GM18505 (cell line): Measurements from ENCODE around the gene PPP1R12A.
"Not testable (repeated sequence)": the region's sequence is repeated elsewhere in the genome, so short reads cannot be mapped to it uniquely, and the experiment has no call there.

Source experiments
- ATAC-seq: cut with Tn5 transposase; IDR thresholded peaks from one replicate; pipeline ENCODE4 v1.9.1; 2021; ENCODE audit not compliant: unreplicated experiment
- POLR2A ChIP-seq: IDR thresholded peaks from 4 replicates; pipeline ENCODE4 v1.6.1; 2011; ENCODE audit warnings: borderline replicate concordance; ENCODE audit not compliant: insufficient read depth, insufficient read length; ENCODE audit errors: extremely low read depth

The PPP1R12A gene

DNA sequence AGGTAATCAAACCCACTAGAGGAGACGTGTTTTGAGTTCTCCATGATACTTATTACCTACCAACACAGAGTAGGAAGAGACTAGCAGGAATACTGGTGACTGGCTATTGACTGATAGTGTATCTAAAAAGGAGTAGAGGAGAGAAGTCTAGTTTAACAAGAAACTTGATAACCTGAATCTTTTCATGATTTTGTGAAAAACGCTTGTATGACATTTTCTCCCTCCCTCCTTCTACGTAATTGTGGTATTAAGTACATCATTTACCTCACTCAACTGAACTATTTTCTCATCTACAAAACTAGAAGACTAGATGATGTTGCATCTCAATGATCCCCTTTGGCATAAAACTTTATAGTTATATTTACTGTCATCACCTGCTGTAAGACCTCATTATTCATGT, 107.4 kb downstream of the PPP1R12A start:
- TF ChIP-seq POLR2A: no peak
- ATAC-seq: no peak

DNA sequence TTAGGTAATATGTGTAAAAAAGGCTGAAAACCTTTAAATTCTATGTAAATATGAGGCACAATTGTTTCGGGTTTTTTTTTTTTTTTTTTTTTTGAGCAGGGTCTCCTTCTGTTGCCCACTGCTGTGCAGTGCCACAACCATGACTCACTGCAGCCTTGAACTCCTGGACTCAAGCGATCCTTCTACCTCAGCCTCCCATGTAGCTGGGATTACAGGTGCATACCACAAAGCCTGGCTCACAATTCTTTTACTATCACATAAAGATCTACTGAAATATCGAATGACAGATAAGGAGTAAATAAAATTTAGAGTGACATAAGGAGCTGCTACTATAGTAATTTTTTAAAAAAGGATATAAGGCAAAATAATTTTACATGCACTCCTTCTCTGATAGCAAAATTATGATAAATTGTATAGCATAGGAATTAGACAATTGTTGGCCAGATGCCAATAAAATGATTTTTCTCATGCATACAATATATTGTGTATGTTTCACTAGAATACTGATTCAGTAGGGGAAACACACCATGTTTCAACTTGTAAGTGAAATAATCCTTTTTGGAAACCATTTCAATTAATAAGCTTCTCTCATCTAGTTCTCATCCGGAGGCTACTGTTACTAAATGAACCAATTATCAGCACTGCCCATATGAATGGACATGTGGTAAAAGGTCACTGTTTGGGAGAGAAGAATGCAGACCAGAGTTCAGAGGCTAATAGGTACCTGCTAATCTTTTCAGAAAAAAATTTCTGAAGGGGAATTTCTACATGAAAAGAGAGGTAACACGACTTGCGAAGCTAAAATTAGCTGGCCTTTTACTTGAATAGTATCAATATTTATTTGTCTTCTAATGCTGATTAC, 108.4 kb downstream of the PPP1R12A start:
- ATAC-seq: no peak
- no peak for TF ChIP-seq POLR2A

DNA sequence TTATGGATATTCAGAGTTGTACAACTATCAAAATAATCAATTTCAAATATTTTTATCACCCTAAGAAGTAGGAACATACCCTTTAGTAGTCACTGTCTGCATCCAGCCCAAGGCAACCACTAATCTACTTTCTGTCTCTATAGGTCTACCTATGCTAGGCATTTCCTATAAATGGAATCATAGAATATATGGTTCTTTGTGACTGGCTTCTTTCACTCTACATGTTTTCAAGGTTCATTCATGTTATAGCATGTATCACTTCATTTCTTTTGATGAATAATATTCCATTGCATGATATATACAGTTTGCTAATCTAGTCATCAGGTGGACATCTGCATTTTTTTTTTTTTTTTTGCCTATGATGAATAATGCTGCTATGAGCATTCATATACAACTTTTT, 112.4 kb downstream of the PPP1R12A start:
- TF ChIP-seq POLR2A: no peak
- ATAC-seq: no peak

DNA sequence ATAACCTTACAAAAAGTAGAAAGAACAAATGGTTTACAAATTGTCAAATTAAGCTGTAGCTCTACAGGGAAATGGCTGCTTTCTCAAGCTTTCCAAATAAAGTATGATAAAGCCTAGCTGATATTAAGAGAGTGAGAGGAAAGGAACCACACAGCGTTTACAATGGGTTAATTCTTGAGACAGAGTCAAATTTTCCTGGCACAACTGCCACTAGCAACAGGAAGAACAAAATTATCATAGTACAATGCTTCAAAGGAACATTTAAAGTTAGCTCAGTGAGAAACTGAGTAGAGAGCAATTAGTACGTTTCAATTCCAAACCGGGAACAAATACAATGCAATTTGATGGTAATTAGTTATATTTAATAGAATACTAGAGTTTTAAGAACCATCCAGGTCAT, 116.0 kb downstream of the PPP1R12A start:
- no peak for TF ChIP-seq POLR2A
- ATAC-seq: no peak

DNA sequence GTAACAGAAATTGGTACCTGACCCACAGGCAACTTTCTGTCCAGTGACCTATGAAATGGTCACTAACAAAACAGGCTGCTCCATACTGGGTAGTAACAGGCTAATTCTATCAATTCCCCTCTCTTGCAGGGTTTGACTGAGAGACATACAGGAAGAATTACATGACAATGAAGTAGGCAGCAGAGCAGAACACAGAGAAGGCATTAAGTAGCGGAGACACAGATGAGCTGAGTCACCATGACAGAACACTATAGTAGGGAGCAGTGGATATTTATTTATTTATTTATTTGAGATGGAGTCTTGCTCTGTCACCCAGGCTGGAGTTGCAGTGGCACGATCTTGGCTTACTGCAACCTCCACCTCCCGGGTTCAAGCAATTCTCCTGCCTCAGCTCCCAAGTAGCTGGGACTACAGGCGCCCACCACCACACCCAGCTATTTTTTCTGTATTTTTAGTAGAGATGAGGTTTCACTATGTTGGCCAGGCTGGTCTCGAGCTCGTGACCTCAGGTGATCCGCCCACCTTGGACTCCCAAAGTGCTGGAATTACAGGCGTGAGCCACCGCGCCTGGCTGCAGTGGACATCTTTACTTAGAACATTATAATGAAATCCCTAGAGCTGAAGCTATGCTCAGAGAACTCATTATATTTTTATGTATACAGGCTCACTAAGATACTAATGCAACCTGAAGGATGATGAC, 150.4 kb downstream of the PPP1R12A start:
- ATAC-seq: not testable (repeated sequence)

DNA sequence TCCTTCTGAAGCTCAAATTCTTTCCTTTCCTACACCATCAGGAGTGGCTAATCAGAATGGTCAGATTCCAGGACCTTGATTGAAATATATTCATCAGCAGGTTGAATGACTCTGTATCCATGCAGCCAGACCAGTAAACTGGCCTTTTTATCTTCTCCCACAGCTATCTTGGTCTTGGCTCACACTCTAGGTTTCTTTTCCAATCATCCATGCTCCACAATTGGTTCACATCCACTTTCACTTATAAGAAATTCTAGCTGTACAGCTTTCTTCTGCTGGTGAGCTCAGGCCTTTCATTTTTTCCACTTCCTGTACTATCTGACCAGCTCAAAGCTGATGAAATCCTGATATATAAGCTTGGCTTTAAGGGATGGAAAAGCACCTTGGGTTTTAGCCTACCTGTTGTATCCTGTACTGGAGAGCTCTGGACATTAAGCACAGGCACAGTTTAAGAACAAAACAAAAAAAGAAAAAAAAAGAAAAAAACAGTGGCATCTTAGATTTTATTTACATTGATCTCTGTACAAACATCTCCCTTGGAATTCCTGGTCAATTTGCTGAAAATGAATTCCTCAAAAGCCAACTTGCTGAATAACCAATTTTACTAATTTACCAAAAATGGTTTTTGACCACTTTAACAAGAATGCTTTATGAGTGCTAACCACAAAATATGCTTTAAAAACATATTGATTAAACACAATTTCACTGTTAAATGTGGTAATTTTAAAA, 152.6 kb downstream of the PPP1R12A start:
- ATAC-seq: no peak
- no peak for TF ChIP-seq POLR2A

DNA sequence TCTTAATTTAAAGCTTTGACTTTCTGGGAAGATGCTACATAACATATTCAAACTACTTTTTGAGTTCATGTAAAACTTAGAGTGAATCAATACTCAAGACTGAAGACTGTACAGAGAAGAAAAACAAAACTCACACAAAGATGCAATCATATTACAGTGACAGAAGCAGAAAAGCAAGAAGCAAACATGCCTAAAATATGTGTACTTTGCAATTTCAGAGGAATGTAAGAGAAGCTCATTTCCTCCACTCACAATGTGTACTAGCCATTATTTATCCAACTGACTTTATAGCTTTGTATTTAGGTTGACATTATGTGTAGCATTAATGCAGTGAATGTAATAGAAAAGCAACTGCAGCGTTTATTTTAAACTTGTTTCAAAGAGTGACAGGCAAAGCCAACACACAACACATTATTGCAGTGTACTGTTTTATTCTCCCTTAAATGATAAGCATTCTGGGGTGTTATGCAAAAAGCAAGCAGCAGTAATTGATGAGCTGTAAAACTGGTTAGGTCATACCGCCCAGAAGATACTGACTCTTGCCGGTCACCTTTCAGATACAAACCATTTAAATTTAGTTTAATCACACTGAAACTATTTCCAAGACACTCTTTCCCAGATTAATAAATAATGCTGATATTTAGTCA, 156.0 kb downstream of the PPP1R12A start:
- no peak for TF ChIP-seq POLR2A
- no peak for ATAC-seq

DNA sequence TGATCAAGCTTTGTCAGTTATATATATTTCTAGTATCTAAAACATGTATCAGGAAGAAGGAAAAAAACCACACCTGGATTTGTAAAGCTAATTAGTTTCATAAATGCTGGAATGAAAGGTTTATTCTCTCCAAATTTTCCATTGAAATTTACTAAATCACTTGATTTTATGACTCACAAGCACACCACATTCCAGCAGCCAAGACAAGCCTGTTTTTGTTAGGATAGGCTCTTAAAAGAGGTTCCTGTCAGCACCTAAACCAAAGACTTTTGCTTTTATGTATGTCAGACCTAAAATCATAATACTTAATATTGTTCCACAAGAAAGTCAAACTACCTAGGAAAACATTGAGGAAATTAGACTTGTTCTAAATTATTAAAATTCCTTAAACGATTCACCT, 158.8 kb downstream of the PPP1R12A start:
- no peak for ATAC-seq
- TF ChIP-seq POLR2A: no peak

DNA sequence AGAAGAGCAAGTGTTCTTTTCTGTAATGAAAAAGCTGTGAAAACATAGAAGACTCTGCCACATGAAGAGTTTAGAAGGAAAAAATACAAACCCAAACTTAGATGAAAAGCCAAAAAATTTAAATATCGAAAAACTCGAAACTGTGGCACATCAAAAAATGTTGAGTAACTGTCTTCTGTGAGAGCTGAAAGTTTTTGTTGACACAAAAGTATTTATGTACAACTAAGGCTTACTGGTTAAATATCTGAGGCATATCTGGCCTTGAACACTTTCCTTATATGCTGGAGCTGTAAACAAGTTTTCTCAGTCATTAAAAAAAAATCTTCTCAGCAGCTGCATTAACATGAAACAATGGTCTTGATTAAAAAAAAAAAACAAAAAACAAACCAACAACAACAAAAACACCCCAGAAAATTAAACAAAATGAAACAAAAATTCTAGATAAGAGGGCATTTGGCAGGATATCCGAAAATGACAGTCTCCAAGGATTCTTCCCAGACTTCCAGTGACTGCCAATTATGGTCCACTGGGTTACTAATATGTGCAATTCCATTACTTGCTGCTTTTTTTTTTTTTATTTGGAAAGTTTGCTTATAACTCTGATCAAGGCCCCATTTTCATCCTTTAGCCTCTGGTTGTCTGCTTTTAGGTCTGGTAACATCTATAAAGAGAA, 159.4 kb downstream of the PPP1R12A start:
- ATAC-seq: no peak
- no peak for TF ChIP-seq POLR2A

DNA sequence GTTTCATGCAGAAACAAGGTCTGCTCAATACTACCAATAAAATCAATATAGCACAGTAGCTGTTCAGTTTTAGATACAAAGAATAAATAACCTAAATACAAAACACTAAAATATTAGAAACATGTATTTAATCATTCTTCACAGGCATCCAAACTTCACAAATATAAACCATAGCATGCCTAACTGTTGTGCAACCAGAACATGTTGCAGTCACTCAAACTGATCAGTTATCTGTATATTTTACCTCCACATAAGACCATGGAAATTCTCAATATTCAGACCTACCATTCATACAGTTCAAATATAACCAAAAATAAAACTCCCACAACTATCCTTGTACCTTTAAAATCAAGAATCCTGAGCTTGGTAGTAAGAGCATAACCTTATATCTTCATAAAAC, 161.0 kb downstream of the PPP1R12A start:
- no peak for TF ChIP-seq POLR2A
- no peak for ATAC-seq

DNA sequence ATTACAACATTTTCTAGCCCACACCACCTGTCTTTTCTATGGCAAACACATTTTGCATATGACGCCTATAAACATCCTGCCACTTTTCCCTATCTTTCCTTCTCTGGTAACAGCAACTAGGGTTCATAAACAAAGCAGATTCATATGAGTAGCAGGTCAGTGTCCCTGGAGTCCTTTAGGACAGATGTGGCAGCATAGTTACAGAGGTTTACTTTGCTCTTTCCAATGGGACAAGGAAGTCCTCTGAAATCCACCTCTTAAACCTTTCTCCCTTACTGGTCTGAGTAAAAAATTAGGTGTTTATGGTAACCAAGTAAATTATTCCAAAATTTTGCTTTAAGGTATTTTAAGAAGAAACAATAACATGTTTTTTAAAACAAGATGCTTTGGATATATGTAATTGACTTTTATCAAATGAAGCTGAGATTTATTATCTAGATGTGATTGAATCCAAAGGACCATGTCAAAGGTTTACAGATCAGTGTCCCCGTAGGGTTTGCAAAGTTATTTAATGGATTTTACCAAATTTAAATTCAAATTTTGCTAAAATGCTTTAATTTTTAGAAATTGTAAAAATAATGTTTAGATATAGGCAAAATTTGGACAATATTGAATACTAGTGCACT, 164.9 kb downstream of the PPP1R12A start:
- ATAC-seq: no peak
- no peak for TF ChIP-seq POLR2A

DNA sequence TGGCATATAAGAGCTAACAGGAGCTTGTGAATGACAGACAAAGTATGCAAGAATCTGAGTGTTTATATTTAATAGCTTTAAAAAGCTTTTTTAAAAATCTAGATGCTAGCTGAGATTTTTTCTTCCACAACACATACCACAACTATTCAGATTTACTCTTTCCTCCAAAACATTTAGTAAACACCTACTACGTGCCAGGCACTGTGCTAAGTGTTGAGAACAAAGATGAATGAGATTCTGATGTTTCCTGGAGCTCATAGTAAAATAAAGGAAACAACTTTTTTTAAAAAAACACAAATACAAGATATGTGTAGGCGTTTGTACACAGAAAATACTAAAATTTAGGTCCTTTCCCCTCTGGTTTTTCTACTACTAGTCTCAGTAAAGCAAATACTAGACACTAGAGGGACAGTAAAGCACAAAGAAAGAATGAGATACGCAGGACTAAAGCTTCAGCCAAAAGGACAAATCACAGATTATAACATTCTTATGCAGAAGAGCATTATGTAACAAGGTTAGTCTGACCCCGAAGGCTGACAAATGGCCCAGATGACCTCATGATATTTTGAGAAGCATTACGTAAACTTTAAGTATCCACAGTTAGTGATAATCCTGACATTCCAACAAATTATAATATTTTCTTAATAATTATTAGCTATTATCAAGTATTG, 165.6 kb downstream of the PPP1R12A start:
- no peak for TF ChIP-seq POLR2A
- no peak for ATAC-seq
